Retinal pigment epithelial cell (primary cell): ENCODE results near the gene ERC1.

Experiments
- DNase-seq: peaks from one replicate; pipeline ENCODE4 v3.0.0-alpha.2; 2010; ENCODE audit warnings: low read depth
- H3K4me3 ChIP-seq: 2 replicates; pipeline ENCODE4 v1.5.1; 2011; ENCODE audit warnings: mild to moderate bottlenecking, low read length, control low read depth, moderate library complexity
- TF ChIP-seq, protein P1 (sequence below): conservative IDR thresholded peaks from 2 replicates; pipeline ENCODE4 v1.5.1; 2011; ENCODE audit warnings: low read depth, low read length, control low read depth, inconsistent platforms

Gene ERC1

DNA sequence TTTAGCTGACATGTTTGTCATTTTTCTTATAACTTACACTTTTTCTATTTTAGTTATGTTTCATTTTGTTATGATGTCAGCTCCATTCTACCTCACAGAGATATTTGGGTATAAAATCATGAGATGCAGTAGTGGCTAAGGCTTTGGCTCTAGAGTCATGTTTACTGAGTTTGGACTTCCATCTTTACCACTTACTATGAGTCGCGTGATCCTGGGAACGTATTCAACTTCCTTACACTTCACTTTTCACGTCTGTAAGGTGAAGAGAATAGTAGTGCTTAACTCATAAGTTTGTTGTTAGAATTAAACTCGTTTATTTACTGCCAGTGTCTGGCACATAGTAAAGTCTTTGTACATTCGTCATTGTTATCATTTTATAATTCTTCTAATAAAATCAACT is 126.3 kb downstream of the ERC1 start:
- DNase-seq = no peak
- TF ChIP-seq, protein P1, sequence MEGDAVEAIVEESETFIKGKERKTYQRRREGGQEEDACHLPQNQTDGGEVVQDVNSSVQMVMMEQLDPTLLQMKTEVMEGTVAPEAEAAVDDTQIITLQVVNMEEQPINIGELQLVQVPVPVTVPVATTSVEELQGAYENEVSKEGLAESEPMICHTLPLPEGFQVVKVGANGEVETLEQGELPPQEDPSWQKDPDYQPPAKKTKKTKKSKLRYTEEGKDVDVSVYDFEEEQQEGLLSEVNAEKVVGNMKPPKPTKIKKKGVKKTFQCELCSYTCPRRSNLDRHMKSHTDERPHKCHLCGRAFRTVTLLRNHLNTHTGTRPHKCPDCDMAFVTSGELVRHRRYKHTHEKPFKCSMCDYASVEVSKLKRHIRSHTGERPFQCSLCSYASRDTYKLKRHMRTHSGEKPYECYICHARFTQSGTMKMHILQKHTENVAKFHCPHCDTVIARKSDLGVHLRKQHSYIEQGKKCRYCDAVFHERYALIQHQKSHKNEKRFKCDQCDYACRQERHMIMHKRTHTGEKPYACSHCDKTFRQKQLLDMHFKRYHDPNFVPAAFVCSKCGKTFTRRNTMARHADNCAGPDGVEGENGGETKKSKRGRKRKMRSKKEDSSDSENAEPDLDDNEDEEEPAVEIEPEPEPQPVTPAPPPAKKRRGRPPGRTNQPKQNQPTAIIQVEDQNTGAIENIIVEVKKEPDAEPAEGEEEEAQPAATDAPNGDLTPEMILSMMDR = no peak
- no peak overlapping the region for H3K4me3 ChIP-seq

DNA sequence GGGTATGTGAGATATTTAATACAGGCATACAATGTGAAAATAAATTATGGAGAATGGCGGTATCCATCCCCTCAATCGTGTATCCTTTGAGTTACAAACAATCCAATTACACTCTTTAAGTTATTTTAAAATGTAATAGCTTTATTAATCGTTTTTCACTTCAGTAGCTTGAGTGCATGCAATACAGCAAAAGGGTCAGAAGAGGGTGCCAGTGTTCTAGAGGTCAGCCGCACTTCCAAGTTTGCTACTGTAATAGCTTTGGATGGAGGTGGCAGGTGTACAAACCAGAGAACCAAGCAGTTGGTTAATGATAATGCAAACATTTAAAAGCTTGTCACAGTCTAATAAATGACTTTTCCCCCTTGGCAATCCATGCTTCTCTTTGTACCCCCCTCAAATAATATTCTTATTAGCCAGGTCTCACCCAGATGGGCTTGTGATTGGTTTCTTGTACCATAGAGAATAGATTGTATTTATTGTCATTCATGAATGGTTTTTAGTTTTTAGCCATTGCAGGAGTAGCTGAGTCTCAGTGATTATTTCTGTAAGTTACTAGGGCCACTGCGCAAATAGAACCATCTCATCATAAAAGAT is 127.0 kb downstream of the ERC1 start:
- H3K4me3 ChIP-seq = no peak overlapping the region
- TF ChIP-seq, protein P1 = peak; percentile 89
- peak; percentile 36 for DNase-seq

DNA sequence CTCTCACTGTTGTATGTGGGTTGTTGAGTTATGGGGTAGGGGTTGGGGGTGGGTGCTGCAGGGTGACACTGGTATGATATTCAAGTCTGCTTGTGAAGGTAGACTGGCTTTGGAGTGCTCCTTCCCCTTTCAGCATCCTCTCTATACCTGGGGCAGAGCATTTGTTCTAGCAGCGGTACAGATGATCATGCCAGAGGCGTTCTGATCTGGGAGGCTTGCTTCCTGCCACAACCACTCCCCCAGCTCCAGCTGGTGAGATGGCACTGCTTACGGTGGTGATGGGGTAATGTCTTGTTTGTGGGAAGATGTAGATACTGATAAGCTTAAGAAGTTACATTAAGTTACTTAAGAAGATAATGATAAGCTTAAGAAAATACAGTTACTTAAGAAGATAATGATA is 131.8 kb downstream of the ERC1 start:
- DNase-seq = no peak
- TF ChIP-seq, protein P1 = no peak
- no peak overlapping the region for H3K4me3 ChIP-seq

DNA sequence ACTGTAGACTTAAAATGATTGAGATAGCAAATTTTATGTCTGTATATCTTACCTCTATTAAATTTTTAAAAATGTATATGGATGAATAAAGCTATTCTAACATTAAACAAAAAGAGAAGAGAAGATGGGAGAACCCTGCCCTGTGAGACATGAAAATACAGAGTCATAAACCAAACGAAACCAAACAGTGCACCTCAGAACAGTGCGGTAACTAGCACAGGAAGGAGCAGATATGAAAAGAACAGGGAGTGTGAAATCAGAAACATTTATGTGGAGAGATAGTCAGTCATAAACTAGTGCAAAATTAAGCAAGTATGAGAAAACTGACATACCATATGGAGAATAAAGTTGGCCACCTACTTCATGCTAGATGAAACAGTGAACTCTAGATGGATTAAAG is 135.1 kb downstream of the ERC1 start:
- TF ChIP-seq, protein P1 = no peak
- no peak for DNase-seq
- no peak overlapping the region for H3K4me3 ChIP-seq

DNA sequence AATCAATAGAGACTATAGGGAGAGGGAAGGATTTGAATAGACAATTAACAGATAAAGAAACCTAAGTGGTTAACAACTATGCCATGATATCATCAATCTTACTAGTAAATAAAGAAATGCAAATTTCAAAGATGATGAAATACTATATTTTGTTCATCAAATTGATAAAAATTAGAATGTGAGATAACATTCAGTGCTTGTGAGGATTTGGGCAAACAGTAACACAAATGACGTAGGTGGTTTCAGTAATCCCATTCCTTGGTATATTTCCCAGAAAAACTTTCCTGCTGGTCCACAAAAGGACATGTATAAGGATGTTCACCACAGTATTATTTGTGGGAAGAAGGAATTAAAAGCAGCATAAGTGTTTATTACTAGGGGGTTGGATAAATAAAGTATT is 136.0 kb downstream of the ERC1 start:
- TF ChIP-seq, protein P1 = no peak
- DNase-seq = no peak
- no peak overlapping the region for H3K4me3 ChIP-seq

DNA sequence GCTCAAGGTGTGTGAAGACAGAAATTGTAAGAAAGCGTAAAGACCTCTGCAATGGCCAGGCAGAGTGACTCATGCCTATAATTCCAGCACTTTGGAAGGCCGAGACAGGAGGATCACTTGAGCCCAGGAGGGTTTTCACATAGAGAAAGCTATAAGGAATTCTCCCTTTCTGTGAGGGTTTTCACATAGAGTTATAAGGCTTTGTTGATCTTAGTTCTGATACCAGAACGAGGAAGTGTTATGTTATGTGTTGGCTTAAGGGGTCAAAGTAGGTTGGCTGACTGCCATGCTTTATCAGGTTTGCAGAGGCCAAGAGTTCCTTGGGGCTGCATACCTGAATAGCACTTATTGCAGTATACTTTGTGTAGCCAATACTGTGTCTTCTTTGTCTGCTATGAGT is 139.1 kb downstream of the ERC1 start:
- no peak overlapping the region for H3K4me3 ChIP-seq
- TF ChIP-seq, protein P1 = no peak
- DNase-seq = peak; percentile 55

DNA sequence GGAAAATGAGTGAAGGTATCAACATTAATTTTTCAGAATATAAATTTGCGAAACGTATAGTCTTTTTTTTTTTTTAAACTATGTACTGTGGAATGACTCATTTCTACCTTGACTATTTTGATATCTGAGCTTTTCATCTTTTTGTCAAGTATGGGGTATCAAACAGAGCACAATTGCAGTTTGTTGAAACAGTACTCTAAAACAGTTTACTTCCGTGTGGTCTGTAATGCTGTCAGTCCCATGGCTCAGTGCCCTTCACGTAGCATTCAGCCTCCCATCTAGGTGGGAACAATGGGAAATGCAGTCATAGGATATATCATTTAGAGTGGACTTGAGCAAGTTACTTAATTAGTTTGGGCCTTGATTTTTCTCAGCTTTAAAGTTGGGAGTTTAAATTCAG is 139.5 kb downstream of the ERC1 start:
- no peak for DNase-seq
- TF ChIP-seq, protein P1 = no peak
- H3K4me3 ChIP-seq = no peak overlapping the region
